Testis (tissue), 3 donors: ENCODE measurements around the gene TUFT1. TPM values are rescaled to one million over a fixed set of nuclear protein-coding genes. Genes with fewer than 3 reads are reported as not detected.

ENCODE experiments used
- DNase-seq: peaks from one replicate; pipeline ENCODE4 v3.0.0-alpha.2; 2019
- H3K27ac ChIP-seq, 2 donors: fragments of 200-600 bp; sonication (generic); one replicate each; pipeline ENCODE4 v1.5.1; 2019
- H3K27me3 ChIP-seq: fragments of 200-600 bp; sonication (generic); one replicate; pipeline ENCODE4 v1.5.1; 2019
- H3K36me3 ChIP-seq: fragments of 200-600 bp; sonication (generic); one replicate; pipeline ENCODE4 v1.5.1; 2017; ENCODE audit warnings: low read depth; ENCODE audit errors: missing control alignments
- H3K4me1 ChIP-seq: fragments of 200-600 bp; sonication (generic); one replicate; pipeline ENCODE4 v1.5.1; 2019
- H3K4me3 ChIP-seq, 2 donors: fragments of 200-600 bp; sonication (generic); one replicate each; pipeline ENCODE4 v1.5.1; 2017 to 2019
- H3K9me3 ChIP-seq: fragments of 200-600 bp; sonication (generic); one replicate; pipeline ENCODE4 v1.5.1; 2017
- CTCF ChIP-seq, 3 experiments: fragments of 450-650 bp in 2 of 3; fragments of 200-600 bp in 1 of 3; sonication (generic) in 1 of 3; IDR thresholded peaks; one replicate each; pipeline ENCODE4 v1.5.1; 2016 to 2019; ENCODE audit warnings: antibody characterized with exemption in 3 of 3, mild to moderate bottlenecking in 2 of 3, moderate library complexity in 1 of 3
- POLR2A ChIP-seq: fragments of 450-650 bp; IDR thresholded peaks from one replicate; pipeline ENCODE4 v1.6.1; 2017; ENCODE audit warnings: antibody characterized with exemption, mild to moderate bottlenecking, moderate library complexity
- whole genome bisulfite sequencing, 2 donors: methylation state at CpG; one replicate each; pipeline ENCODE4 v1.1.5; 2018; 5-methylcytosine and 5-hydroxymethylcytosine counted together
- intact Hi-C: fragments of 100-400 bp; cut with DNase I; formaldehyde crosslinking; loops from one replicate; pipeline ENCODE4 v1.15.1; 2023; ENCODE audit warnings: low total_unique reads
- polyA plus RNA-seq: library from polyadenylated mRNA; stranded (reverse); fragments of 350-450 nt; fragmentation: Illumina TruSeq; extraction: RNeasy Lipid Tissue Mini Kit (QIAGEN cat#74804); gene quantifications from one replicate; pipeline ENCODE4 v1.2.3, GENCODE V29; 2014; ENCODE audit warnings: low read depth, low replicate concordance; ENCODE audit not compliant: insufficient read depth
- total RNA-seq, 2 donors: library from RNA; depleted of rRNA; stranded (reverse); fragments of >200 nt; gene quantifications; one replicate each; pipeline ENCODE4 v1.2.3, GENCODE V29; 2016

Gene TUFT1
- total and polyA plus RNA-seq, 3 donors from 2014 or later: 9.7 to 19.3 (median 16.5) TPM

GRCh38 chr1:151577173-151577572 lies 37.1 kb downstream of the TUFT1 start:
- no peak overlapping the region for H3K27ac ChIP-seq
- no peaks in the 10 kb centered on the region for H3K27me3 ChIP-seq
- no peak overlapping the region for H3K4me3 ChIP-seq
- H3K36me3 ChIP-seq: no peaks in the 10 kb centered on the region
- no peak for DNase-seq
- H3K9me3 ChIP-seq: no peaks in the 10 kb centered on the region
- TF ChIP-seq POLR2A: no peak
- TF ChIP-seq CTCF (IDR thresholded peaks at IDR 0.05): no peak
- WGBS, 2 donors: 91 to 95% methylated on average over 2 of the region's 2 CpGs
- H3K4me1 ChIP-seq: no peaks in the 10 kb centered on the region
- intact Hi-C loops: no loop called here

GRCh38 chr1:151578941-151579340 lies 38.8 kb downstream of the TUFT1 start:
- Histone ChIP-seq H3K9me3 (no peaks in the 10 kb centered on the region), H3K4me3 (no peak overlapping the region), H3K27me3 (no peaks in the 10 kb centered on the region), H3K27ac (no peak overlapping the region), H3K4me1 (no peaks in the 10 kb centered on the region), H3K36me3 (no peaks in the 10 kb centered on the region)
- whole genome bisulfite sequencing, 2 donors: 93 to 96% methylated on average over 1 of the region's 1 CpG
- DNase-seq: no peak
- intact Hi-C loops: no loop called here
- no peak for TF ChIP-seq CTCF (IDR thresholded peaks at IDR 0.05)
- TF ChIP-seq POLR2A: no peak

GRCh38 chr1:151579436-151580225 lies 39.5 kb downstream of the TUFT1 start:
- Histone ChIP-seq H3K27me3 (no peaks in the 10 kb centered on the region), H3K4me1 (peaks cover 4% of the 10 kb centered on the region), H3K36me3 (no peaks in the 10 kb centered on the region), H3K4me3 (no peak overlapping the region), H3K9me3 (no peaks in the 10 kb centered on the region), H3K27ac (no peak overlapping the region)
- no peak for DNase-seq
- 71 to 80% methylated on average over 8 of the region's 8 CpGs for WGBS, 2 donors
- intact Hi-C loops: no loop called here
- TF ChIP-seq CTCF (IDR thresholded peaks at IDR 0.05) (no peak), POLR2A (no peak)

DNA sequence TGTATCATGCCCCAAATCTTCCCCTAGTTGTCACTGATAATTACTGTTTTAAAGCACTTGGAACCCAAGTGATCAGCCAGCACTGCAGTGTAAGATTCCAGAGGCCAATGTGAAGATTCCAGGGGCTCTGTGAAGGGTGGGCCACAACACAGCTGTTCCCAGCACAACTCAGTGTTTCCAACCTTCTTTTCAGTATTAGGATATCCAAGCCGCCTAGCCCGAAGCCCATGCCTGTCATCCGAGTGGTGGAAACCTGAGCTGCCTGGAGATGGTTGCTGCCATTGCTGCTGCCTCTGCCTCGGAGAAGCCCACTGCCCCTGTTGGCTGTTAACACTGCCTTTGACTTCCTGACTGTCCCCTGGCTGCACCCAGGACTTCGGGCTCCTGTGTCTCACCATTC lies 41.3 kb downstream of the TUFT1 start:
- Histone ChIP-seq H3K4me1 (peaks cover 11% of the 10 kb centered on the region), H3K9me3 (no peaks in the 10 kb centered on the region), H3K36me3 (no peaks in the 10 kb centered on the region), H3K27ac (no peak overlapping the region), H3K4me3 (no peak overlapping the region), H3K27me3 (no peaks in the 10 kb centered on the region)
- intact Hi-C loops: no loop called here
- TF ChIP-seq CTCF (IDR thresholded peaks at IDR 0.05): no peak
- DNase-seq: no peak
- 69 to 75% methylated on average over 5 of the region's 5 CpGs for WGBS, 2 donors

GRCh38 chr1:151581921-151582320 lies 41.8 kb downstream of the TUFT1 start:
- DNase-seq: no peak
- Histone ChIP-seq H3K9me3 (no peaks in the 10 kb centered on the region), H3K36me3 (no peaks in the 10 kb centered on the region), H3K4me1 (peaks cover 11% of the 10 kb centered on the region), H3K27me3 (no peaks in the 10 kb centered on the region), H3K4me3 (no peak overlapping the region), H3K27ac (no peak overlapping the region)
- intact Hi-C loops: no loop called here
- WGBS, 2 donors: 56 to 61% methylated on average over 1 of the region's 1 CpG
- TF ChIP-seq POLR2A: no peak
- TF ChIP-seq CTCF (IDR thresholded peaks at IDR 0.05): no peak
